Medulla oblongata (tissue), 1 donor: ENCODE data around the gene C1QTNF4.
"Not testable (repeated sequence)": the region's sequence is repeated elsewhere in the genome, so short reads cannot be mapped to it uniquely, and the experiment has no call there.

Source experiments
- DNase-seq: peaks from one replicate; pipeline ENCODE4 v3.0.0-alpha.2; 2015; ENCODE audit errors: extremely low spot score

C1QTNF4 gene

DNA sequence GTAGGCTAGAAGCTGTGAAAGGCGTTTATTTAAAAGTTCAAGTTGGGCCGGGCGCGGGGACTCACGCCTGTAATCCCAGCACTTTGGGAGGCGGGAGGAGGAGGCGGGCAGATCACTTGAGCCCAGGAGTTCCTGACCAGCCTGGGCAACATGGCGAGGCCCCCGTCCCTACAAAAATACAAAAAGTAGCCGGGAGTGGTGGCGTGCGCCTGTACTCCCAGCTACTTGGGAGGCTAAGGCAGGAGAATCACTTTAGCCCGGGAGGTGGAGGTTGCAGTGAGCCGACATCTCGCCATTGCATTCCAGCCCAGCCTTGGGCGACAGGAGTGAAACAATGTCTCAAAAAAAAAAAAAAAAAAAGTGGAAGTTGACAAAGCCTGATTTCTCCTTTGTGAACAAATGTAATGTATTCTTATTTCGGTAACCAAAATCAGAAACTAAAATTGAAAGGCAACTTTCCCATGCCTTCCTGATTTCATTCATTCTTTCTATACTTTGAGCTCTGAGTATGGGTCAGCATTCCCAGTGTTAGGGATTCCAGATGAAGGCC is 28.0 kb downstream of the C1QTNF4 start:
- no peak for DNase-seq

DNA sequence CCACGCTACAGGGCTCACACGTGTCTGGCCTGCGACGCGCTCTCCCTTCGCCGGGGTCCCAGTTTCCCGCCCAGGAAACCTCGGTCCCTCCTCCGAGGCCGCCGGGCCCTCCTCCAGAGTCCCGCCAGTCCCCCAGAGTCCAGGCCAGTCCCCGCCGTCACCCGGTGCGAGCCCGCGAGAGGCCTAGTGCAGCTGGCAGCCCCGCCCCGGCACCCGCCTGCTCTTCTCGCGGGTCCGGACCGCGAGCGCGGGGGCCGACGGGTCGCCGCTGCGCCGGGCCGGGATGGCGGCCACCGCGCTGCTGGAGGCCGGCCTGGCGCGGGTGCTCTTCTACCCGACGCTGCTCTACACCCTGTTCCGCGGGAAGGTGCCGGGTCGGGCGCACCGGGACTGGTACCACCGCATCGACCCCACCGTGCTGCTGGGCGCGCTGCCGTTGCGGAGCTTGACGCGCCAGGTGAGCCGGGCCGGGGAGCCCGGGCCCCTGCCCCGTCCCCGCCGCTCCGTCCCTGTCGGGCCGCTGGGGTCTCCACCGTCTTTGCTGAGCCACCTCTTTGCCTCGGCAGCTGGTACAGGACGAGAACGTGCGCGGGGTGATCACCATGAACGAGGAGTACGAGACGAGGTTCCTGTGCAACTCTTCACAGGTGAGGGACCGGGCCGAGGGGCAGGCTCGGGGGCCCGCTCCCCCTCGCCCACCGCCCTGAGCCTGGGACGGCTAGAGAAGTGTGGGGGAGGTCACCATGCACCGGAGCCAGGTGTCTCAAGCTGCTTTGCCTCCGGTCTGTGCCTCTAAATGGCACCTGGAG is 28.7 kb downstream of the C1QTNF4 start, which contains the start of gene PTPMT1:
Gene PTPMT1, plus strand, starts transcription at position 260 of the 809 bp plus-strand sequence. Its CDS starts 24 bp downstream, at position 284.
- DNase-seq: peak; percentile 45

DNA sequence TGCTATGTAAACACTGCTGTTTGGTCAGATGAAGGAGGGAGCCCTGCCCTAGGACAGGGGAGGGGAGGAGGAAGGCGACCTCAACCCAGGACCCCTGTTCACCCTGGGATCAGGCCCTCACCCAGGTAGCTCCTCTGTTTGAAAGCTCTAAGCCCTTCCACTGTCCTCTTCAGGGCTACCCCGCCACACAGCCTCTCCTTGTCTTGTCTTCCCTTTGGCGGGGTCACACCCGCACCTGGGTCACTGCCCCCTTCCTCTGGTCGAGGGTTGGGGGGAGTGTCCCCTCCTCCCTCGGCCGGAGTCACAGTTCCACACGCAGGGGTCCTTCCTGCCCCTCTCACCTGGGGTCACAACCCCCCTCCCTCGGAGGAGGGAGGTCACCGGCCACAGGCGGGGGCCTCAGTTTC is 29.3 kb downstream of the C1QTNF4 start:
- no peak for DNase-seq

DNA sequence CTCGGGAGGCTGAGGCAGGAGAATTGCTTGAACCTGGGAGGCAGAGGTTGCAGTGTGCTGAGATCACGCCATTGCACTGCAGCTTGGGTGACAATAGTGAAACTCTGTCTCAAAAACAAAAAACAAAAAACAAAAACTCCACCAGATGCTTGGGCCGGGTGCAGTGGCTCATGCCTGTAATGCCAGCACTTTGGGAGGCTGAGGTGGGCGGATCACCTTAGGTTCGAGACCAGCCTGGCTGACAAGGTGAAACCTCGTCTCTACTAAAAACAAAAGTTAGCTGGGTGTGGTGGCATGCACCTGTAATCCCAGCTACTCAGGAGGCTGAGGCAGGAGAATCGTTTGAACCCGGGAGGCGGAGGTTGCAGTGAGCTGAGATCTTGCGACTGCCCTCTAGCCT is 29.8 kb downstream of the C1QTNF4 start:
- DNase-seq: not testable (repeated sequence)

DNA sequence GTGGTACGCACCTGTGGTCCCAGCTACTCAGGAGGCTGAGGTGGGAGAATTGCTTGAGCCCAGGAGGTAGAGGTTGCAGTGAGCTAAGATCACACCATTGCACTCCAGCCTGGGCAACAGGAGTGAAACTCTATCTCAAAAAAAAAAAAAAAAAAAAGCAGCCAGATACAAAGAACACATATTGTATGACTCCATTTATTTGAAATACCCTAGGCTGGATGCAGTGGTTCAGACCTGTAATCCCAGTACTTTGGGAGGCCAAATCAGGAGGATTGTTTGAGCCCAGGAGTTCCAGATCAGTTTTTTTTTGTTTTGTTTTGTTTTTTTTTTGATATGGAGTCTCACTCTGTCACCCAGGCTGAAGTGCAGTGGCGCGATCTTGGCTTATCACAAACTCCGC is 31.8 kb downstream of the C1QTNF4 start:
- DNase-seq: not testable (repeated sequence)

DNA sequence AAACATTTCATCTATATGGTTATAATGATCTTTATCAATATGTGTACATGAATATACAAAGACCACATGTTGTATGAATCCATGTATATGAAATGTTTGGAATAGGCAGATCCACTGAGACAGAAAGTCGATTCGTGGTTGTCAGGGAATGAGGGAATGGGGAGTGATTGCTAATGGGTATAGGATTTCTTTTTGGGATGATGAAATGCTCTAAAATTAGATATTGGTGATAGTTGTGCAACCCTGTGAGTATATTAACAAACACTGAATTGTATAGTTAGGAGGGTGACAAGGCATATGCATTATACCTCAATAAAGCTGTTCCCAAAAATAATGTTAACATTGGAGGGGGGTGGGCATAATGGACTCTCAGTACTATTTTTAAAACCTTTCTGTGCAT is 33.8 kb downstream of the C1QTNF4 start:
- DNase-seq: no peak

DNA sequence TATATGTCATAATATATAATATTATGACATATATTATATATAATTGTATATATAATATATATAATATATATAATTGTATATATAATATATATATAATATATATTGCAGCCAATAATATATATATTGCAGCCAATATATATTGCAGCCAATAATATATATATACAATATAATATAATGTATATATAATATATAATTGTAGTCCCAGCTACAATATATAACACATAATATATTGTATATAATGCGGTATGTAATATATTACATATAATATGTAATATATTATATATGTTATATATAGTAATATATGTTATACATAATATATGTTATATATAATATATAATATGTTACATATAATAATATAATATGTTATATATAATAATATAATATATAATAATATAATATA is 35.5 kb downstream of the C1QTNF4 start:
- DNase-seq: no peak

DNA sequence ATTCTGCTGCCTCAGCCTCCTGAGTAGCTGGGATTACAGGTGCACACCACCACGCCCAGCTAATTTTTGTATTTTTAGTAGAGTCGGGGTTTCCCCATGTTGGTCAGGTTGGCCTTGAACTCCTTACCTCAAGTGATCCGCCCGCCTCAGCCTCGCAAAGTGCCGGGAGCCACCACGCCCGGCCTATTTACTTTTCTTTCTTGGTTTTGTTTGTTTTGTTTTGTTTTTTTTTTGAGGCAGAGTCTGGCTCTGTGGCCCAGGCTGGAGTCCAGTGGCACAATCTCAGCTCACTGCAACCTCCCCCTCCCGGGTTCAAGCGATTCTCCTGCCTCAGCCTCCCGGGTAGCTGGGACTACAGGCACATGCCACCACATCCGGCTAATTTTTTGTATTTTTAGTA is 37.2 kb downstream of the C1QTNF4 start:
- not testable (repeated sequence) for DNase-seq

DNA sequence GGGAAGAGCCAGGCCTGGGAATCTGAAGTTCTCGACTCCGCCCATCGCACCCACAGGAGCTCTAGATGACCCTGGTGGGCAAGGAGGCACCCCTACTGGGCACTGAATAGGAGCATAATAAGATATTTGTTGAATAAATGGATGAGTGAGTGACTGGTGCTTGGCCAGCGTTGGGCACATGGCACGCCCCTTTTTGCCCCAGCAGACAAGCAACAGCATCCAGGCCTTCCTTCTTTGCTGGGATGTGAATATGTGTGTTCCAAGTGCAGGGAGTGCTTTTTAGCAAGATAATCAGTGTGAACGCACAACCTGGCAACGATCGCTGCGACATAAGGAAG is 40.8 kb downstream of the C1QTNF4 start:
- DNase-seq: no peak

DNA sequence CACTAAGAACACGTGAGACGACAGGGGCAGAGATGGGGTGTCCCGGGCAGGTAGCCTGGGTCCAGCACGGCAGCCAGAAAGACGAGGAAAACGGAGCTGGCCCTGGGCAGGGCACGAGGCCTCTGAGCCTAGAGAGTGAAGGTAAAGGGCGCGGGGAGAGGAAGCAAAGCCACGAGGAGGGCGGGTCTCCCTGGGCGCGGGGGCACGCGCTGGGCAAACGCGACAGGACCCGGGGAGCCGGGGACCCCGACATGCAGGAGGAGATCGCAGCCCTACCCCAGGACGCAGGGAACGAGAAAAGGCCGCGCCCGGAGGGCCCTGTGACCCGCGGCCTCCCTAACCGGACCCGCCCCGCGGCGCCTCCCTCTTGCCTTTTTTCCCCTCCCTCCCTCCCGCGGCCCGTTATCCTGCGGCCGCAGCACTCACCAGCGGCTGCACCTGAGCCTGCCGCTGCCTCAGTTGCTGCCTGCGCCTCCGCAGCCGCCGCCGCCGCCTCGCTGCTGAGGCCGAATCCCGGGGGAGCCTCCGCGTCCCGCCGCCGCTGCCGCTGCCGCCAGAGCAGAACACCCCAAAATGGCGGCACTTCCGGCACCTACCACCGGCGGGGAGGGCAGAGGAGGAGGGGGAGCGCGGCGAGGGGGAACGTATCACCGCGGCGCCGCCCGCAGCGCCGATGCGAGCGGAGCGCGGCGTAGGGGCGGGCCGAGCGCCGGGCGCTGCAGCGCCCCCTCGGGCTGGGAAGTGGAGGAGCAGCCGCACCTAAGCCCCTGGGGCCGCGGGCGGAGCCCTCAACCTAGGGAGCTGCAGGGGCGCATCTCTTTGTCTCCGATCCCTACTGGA is 41.4 kb downstream of the C1QTNF4 start, which contains the start of gene CELF1:
Gene CELF1, minus strand, starts transcription at position 567 of the 840 bp plus-strand sequence. CDS start 53,609 bp downstream, outside the sequence.
- DNase-seq: peak; percentile 93

DNA sequence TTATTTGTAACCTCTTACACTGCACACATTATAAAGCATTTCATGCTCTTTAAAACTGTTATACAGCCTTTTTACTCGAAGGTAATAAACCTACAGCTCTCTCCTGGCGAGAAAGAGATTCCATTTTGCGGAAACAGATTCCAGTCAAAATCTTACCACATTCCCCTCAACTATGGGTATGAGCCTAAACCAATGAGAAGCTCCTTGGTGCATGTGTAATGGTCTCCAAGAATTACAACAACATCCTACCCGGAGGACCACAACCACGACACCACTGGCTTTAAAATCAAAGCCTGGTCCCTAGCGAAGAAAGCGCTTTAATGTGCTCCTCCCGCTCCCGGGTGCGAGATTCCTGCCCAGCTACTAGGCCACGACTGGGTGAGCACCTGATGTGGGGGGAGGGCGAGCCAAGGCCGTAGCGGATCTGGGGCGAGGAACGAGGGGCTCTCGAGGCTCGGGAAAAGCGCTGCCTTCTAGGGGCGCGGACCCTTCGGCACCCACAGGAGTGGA is 42.1 kb downstream of the C1QTNF4 start:
- DNase-seq: peak; percentile 34

DNA sequence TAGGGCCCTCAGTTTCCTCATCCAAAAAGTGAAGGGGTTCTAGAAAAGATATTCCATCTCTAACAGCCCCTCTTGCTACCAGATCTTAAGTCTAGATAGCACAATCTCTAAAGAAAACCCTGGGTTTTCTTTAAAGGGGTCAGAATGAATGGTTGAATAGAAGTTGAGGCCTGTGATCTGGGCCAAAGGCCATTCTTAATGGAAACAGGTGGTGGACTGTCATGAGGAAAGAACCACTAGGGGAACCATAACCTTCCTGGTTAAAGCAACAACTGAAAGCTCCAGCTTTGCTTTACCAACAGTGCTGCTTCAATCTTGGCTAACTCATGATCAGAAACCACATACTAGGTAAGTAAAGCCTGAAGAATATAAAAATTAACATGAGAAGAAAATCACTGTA is 43.1 kb downstream of the C1QTNF4 start:
- DNase-seq: no peak

DNA sequence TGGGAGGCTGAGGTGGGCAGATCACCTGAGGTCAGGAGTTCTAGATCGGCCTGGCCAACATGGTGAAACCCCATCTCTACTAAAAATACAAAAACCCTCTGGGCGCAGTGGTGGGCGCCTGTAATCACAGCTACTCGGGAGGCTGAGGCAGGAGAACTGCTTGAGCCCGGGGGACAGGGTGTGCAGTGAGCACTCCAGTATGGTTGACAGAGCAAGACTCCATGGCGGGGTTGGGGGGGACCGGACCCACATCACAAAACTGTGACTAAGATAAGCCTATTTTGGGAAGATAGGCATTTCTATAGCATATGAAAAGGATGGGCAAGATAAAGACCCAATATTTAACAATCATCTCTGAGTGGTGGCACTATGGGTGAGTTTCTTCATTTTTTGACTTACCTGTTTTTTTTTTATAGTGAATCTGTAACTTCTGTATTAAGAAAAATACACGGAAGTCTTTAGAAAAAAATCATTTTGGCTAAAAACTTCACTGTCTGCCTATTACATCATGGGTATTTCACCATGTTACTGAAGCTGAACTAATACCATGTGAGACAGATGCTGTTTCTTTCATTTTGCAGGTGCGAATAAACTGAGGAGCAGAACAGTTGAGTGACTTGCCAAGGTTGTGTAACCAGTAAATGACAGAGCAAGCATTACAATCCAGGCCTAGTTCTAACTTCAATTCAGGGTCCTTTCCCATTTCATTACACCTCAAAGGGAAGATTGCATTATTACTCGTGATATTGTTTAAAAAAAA is 43.7 kb downstream of the C1QTNF4 start:
- no peak for DNase-seq

DNA sequence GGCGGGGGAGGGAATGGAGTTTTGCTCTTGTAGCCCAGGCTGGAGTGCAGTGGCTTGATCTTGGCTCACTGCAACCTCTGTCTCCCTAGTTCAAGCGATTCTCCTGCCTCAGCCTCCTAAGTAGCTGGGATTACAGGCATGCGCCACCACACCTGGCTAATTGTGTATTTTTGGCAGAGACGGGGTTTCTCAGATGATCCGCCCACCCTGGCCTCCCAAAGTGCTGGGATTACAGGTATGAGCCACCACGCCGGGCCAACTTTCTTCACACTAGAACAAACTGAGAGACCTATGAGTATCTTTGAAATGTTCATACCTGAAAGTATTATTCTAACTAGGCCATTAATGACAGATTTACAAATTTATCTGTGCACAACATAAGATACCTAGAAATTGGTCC is 47.9 kb downstream of the C1QTNF4 start:
- DNase-seq: not testable (repeated sequence)

DNA sequence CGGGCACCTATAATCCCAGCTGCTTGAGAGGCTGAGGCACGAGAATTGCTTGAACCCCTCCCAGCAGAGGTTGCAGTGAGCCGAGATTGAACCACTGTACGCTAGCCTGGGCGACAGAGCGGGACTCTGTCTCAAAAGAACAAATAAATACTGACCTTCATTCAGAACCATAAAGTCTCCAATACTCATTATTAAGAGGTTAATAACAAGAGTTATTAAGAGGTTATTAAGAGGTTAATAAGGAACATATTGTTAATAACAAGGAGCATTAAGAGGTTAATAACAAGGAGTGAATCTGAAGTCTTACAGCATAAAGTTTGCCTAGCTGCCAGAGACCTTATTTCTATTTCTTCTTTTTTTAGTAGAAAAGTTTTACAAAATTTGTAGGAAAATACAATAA is 48.9 kb downstream of the C1QTNF4 start:
- DNase-seq: no peak

DNA sequence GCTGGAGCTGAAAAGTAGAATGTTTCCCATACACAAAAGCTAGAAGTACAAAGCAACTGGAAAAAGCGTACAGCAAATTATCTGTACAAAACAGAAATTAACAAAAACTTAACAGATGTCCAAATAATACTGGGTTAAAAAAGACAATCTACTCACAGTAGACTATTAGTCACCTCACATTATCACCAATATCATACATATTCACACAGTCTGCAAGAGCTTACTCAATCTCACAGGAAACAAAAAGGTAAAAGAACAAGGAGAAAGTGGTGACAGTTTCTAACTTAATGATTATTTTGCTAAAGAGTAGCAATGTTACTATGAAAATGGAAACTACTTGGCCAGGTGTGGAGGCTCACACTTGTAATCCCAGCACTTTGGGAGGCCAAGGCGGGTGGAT is 53.1 kb downstream of the C1QTNF4 start:
- no peak for DNase-seq

DNA sequence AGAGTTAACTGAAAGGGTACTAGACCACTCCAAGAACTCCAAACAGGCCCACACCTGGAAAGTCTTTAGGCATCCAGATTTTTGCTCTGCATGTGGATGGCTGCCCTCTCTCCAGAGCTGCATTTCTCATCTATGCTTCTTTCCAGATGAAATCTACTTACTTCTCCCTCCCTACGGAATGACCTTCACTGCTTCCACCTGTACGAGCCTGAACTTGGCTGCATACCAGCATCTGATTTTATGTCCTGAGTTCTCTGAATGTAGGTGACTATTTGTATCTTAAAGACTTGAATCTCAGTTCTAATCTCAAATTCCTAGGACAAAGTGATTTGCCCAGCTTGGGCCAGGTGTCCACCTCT is 54.6 kb downstream of the C1QTNF4 start:
- no peak for DNase-seq
